ENCODE measurements around the gene NDRG2. TPM values are rescaled to one million over a fixed set of nuclear protein-coding genes. Genes with fewer than 3 reads are reported as not detected.

NDRG2 gene
- polyA plus RNA-seq, 10 donors = 98.7 to 223 (median 147) TPM

DNA sequence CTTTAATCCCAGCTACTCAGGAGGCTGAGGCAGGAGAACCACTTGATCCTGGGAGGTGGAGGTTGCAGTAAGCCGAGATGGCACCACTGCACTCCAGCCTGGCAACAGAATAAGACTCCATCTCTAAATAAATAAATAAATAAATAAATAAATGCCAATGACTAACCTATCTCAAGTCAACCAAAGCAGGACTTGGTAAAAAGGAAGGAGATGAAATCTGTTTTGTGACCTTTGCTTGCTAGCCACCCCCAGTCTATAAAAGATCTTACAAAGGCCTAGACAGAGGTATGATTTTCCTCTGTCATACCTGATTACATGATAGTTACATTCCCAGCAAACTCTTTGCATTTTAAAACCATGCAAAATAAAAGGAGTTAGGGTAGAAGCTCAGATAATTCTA, 48.6 kb downstream of the NDRG2 start:
- no peak for DNase-seq

GRCh38 chr14:20973501-20973900, 51.4 kb downstream of the NDRG2 start:
- DNase-seq = no peak

DNA sequence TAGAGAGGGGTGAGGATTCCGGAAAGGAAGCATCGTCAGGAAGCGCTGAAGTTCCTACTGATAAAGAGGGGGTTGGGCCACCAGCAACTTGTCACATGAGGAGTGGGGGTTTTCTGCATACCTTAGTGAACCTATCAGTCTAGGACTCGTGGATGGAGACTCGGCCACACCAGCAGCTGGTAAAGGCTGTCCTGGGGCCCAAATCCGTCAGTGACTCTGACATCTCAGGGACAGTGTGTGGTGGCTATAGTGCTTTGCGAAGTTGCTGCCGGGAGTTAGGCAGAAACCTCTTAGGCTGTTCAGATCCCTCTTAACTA, 53.2 kb downstream of the NDRG2 start:
- DNase-seq = no peak

DNA sequence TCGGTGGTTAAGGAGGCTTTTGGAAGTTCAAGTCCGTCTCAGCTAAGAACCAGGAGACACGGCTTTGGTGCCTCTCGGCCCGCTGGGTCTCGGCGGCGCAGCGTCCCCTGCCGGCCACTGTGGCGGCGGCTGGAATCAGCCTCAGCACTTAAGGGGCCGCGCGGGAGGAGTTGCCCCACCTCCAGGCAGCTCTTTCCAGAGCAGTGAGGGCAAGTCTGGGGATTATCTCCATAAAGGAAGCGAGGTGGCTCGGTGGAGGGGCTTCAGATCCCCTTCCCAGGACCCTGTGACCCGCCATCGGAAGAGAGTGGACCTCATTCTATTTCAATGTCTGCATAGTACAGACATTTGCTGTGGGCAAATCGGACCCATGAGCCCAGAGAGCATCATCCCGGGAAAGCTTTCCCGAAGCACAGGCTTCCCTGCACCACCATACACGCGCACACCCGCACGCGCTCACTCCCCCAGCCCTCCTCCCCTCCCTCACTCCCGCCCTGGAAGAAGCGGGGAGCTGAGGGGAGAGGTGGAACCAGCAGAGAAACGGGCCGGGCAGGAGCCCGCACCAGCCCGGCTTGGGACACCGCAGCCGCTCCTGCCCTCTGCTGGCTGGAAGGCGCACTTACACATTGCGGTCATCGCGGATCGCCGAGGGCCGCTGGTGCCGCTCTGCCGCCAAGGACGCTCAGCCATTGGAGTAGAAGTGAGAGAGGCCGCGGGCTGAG, 53.7 kb downstream of the NDRG2 start:
- peak; percentile 75 to 93 (median 86) for DNase-seq

GRCh38 chr14:20970647-20970982, 54.2 kb downstream of the NDRG2 start:
- no peak for DNase-seq

- no peak for DNase-seq
These were observed 55.5 kb downstream of the NDRG2 start for GRCh38 chr14:20969336-20969735.

Other genes starting within 250 kb of the NDRG2 start
- gene RNASE6, start 243.8 kb downstream of the NDRG2 start, polyA plus RNA-seq (ENCODE audit: insufficient read length in 10 of 10) = 1 to 10 TPM; 5.3 to 7.1 (median 6.1) TPM
- gene RNASE1, start 222.2 kb downstream of the NDRG2 start, polyA plus RNA-seq (ENCODE audit: insufficient read length in 10 of 10) = 100 to 1,000 TPM; 142 to 246 (median 201) TPM
- 1 to 10 TPM in 1 of 10 donors, under 1 TPM in 4, not detected in 5; 0.19 to 1.2 (median 0.41) TPM for gene RNASE3, start 133.7 kb downstream of the NDRG2 start, polyA plus RNA-seq (ENCODE audit: insufficient read length in 10 of 10)
- 1 to 10 TPM in 5 of 10 donors, under 1 TPM in 5; 0.50 to 2.4 (median 0.99) TPM for gene RNASE2, start 69.6 kb downstream of the NDRG2 start, polyA plus RNA-seq (ENCODE audit: insufficient read length in 10 of 10)
- gene METTL17, start 35.1 kb downstream of the NDRG2 start, polyA plus RNA-seq (ENCODE audit: insufficient read length in 10 of 10) = 10 to 100 TPM; 33.8 to 75.8 (median 42.9) TPM
- under 1 TPM in 3 of 10 donors, not detected in 7; 0.16 to 0.91 (median 0.43) TPM for gene SLC39A2, start 25.8 kb downstream of the NDRG2 start, polyA plus RNA-seq (ENCODE audit: insufficient read length in 10 of 10)
- gene TPPP2, start 5.2 kb upstream of the NDRG2 start, polyA plus RNA-seq (ENCODE audit: insufficient read length in 10 of 10) = under 1 TPM in 9 of 10 donors, not detected in 1; 0.17 to 0.98 (median 0.58) TPM
- gene RNASE13, start 9.7 kb upstream of the NDRG2 start, polyA plus RNA-seq (ENCODE audit: insufficient read length in 10 of 10) = under 1 TPM in 2 of 10 donors, not detected in 8; 0.33 to 0.34 TPM
- under 1 TPM in 2 of 10 donors, not detected in 8; 0.14 to 0.18 TPM for gene RNASE7, start 17.3 kb upstream of the NDRG2 start, polyA plus RNA-seq (ENCODE audit: insufficient read length in 10 of 10)
- not detected for gene RNASE8, start 32.8 kb upstream of the NDRG2 start, polyA plus RNA-seq (ENCODE audit: insufficient read length in 10 of 10)
- 10 to 100 TPM; 51.4 to 83.0 (median 61.7) TPM for gene ARHGEF40, start 45.2 kb upstream of the NDRG2 start, polyA plus RNA-seq (ENCODE audit: insufficient read length in 10 of 10)
- gene ZNF219, start 73.6 kb upstream of the NDRG2 start, polyA plus RNA-seq (ENCODE audit: insufficient read length in 10 of 10) = 10 to 100 TPM; 12.9 to 18.7 (median 16.2) TPM
- under 1 TPM; 0.29 to 0.91 (median 0.58) TPM for gene TMEM253, start 76.0 kb upstream of the NDRG2 start, polyA plus RNA-seq (ENCODE audit: insufficient read length in 10 of 10)
- under 1 TPM in 5 of 10 donors, not detected in 5; 0.01 to 0.05 (median 0.03) TPM for gene OR5AU1, start 131.0 kb upstream of the NDRG2 start, polyA plus RNA-seq (ENCODE audit: insufficient read length in 10 of 10)
- gene HNRNPC, start 244.4 kb upstream of the NDRG2 start, polyA plus RNA-seq (ENCODE audit: insufficient read length in 10 of 10) = 100 to 1,000 TPM; 396 to 532 (median 442) TPM